Ishikawa (cell line): ENCODE results near the gene ZNF2.

Source experiments
- CEBPB ChIP-seq: IDR thresholded peaks from 2 replicates; pipeline ENCODE4 v1.6.1; 2012
- CREB1 ChIP-seq: IDR thresholded peaks from 2 replicates; pipeline ENCODE4 v1.6.1; 2012; ENCODE audit warnings: low read depth
- EGR1 ChIP-seq: IDR thresholded peaks from 2 replicates; pipeline ENCODE4 v1.6.1; 2012
- EP300 ChIP-seq: IDR thresholded peaks from 2 replicates; pipeline ENCODE4 v1.6.1; 2012; ENCODE audit warnings: borderline replicate concordance
- MAX ChIP-seq: IDR thresholded peaks from 2 replicates; pipeline ENCODE4 v1.6.1; 2012
- RAD21 ChIP-seq: IDR thresholded peaks from 2 replicates; pipeline ENCODE4 v1.6.1; 2012; ENCODE audit warnings: low read depth
- REST ChIP-seq: IDR thresholded peaks from 2 replicates; pipeline ENCODE4 v1.6.1; 2012; ENCODE audit warnings: low read depth, mild to moderate bottlenecking
- TAF1 ChIP-seq: IDR thresholded peaks from 2 replicates; pipeline ENCODE4 v1.6.1; 2012; ENCODE audit warnings: low read depth, mild to moderate bottlenecking
- TEAD4 ChIP-seq: IDR thresholded peaks from 2 replicates; pipeline ENCODE4 v1.6.1; 2012
- ZBTB7A ChIP-seq: IDR thresholded peaks from 2 replicates; pipeline ENCODE4 v1.6.1; 2012; ENCODE audit warnings: low read depth

- TF ChIP-seq ZBTB7A (no peak), CEBPB (no peak), MAX (no peak), CREB1 (no peak), TAF1 (no peak), EP300 (no peak), EGR1 (no peak), RAD21 (no peak), REST (no peak), TEAD4 (no peak)
Observed at GRCh38 chr2:95166065-95166763, 605 bp downstream of the ZNF2 start.
